ENCODE results near the gene BHLHE23.

Gene BHLHE23

GRCh38 chr20:62958388-62959100 lies 48.2 kb downstream of the BHLHE23 start:
- FAIRE-seq = no peak

- no peak for FAIRE-seq
Observed at GRCh38 chr20:62957136-62958117, 49.3 kb downstream of the BHLHE23 start.

GRCh38 chr20:62956387-62957135 lies 50.2 kb downstream of the BHLHE23 start:
- no peak for FAIRE-seq

Measured in G401.6 (cell line).